MCF 10A (cell line): Measurements from ENCODE around the gene ZBBX. TPM values are rescaled to one million over a fixed set of nuclear protein-coding genes. Genes with fewer than 3 reads are reported as not detected.

Source experiments
- BruUV-seq: library from RNA; stranded (reverse); fragments of 400-500 nt; replicated peaks from 2 replicates; lab custom pipeline; 2021; lab: Mats Ljungman, UMichigan
- CTCF ChIA-PET: fragments of 300-600 bp; sonication (Branson Sonifier 250); formaldehyde crosslinking; extraction: SDS; loops from one replicate; lab custom pipeline; 2021; ENCODE audit warnings: antibody characterized with exemption, inconsistent platforms; lab: Yijun Ruan, JAX
- POLR2A ChIA-PET: fragments of 300-600, 350-650 bp; sonication (Branson Sonifier 250); formaldehyde crosslinking; extraction: SDS; loops from one replicate; lab custom pipeline; 2020; ENCODE audit warnings: antibody characterized with exemption, inconsistent platforms; lab: Yijun Ruan, JAX
- DNase-seq: peaks from one replicate; pipeline ENCODE4 v3.0.0-alpha.2; 2018; ENCODE audit not compliant: unreplicated experiment
- H3K27ac Mint-ChIP-seq: one replicate; pipeline ENCODE4 v1.8.0; 2022; ENCODE audit warnings: mild to moderate bottlenecking, low read depth, mixed read lengths; ENCODE audit not compliant: unreplicated experiment
- H3K27me3 Mint-ChIP-seq: one replicate; pipeline ENCODE4 v1.8.0; 2022; ENCODE audit warnings: mixed read lengths; ENCODE audit not compliant: insufficient read depth, unreplicated experiment
- H3K36me3 Mint-ChIP-seq: one replicate; pipeline ENCODE4 v1.8.0; 2022; ENCODE audit warnings: mild to moderate bottlenecking, moderate library complexity, mixed read lengths; ENCODE audit not compliant: insufficient read depth, unreplicated experiment
- H3K4me1 Mint-ChIP-seq: one replicate; pipeline ENCODE4 v1.8.0; 2022; ENCODE audit warnings: mixed read lengths; ENCODE audit not compliant: insufficient read depth, unreplicated experiment
- H3K4me3 Mint-ChIP-seq: one replicate; pipeline ENCODE4 v1.8.0; 2022; ENCODE audit warnings: mild to moderate bottlenecking, moderate library complexity, mixed read lengths; ENCODE audit not compliant: unreplicated experiment
- H3K9me3 Mint-ChIP-seq: one replicate; pipeline ENCODE4 v1.8.0; 2022; ENCODE audit warnings: mixed read lengths; ENCODE audit not compliant: unreplicated experiment
- intact Hi-C: fragments of 100-400 bp; cut with micrococcal nuclease; formaldehyde crosslinking; loops from 2 replicates; pipeline ENCODE4 v1.14.1; 2022
- total RNA-seq: library from RNA; stranded (reverse); gene quantifications from 2 replicates; pipeline ENCODE4 v1.2.3, GENCODE V29; 2022
- TF ChIP-seq, protein P1 (sequence below): fragments of 200-600 bp; IDR thresholded peaks from one replicate; pipeline ENCODE4 v1.8.0; 2022; ENCODE audit warnings: antibody characterized with exemption, mild to moderate bottlenecking; ENCODE audit not compliant: unreplicated experiment

Gene ZBBX
- total RNA-seq, 1 experiment from 2014 or later, result not detected

DNA sequence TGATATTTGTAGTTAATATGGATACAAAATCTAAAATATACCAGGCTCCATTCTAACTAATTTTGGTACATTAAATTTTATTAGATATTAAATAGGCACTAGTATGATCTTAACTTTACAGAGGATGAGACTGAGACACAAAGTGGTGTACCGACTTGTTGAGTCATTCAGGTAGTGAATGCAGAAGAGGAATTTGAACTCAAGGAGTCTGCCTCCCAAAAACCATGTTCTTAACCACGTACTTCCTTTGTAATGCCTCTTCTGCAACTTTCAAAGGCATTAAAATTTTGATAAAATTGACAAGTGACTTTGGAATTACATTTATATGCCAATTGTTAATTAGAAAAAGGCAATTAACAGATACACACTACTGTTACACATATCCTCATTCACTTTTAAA, 61.8 kb downstream of the ZBBX start:
- H3K36me3 Mint-ChIP-seq, result no peaks in the 10 kb centered on the region
- intact Hi-C loops, result no loop called here
- ChIA-PET CTCF (interaction anchor here (0.6 kb wide), 1 partner anchor 191 kb away, joined by 3 read pairs; no protein-coding TSS in a partner anchor), POLR2A (no interaction called here)
- H3K4me1 Mint-ChIP-seq, result peaks cover 9% of the 10 kb centered on the region
- no peak overlapping the region for H3K4me3 Mint-ChIP-seq
- TF ChIP-seq, protein P1, sequence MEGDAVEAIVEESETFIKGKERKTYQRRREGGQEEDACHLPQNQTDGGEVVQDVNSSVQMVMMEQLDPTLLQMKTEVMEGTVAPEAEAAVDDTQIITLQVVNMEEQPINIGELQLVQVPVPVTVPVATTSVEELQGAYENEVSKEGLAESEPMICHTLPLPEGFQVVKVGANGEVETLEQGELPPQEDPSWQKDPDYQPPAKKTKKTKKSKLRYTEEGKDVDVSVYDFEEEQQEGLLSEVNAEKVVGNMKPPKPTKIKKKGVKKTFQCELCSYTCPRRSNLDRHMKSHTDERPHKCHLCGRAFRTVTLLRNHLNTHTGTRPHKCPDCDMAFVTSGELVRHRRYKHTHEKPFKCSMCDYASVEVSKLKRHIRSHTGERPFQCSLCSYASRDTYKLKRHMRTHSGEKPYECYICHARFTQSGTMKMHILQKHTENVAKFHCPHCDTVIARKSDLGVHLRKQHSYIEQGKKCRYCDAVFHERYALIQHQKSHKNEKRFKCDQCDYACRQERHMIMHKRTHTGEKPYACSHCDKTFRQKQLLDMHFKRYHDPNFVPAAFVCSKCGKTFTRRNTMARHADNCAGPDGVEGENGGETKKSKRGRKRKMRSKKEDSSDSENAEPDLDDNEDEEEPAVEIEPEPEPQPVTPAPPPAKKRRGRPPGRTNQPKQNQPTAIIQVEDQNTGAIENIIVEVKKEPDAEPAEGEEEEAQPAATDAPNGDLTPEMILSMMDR, result no peak
- DNase-seq, result no peak
- H3K27ac Mint-ChIP-seq, result no peak overlapping the region
- H3K9me3 Mint-ChIP-seq, result no peaks in the 10 kb centered on the region
- no peaks in the 10 kb centered on the region for H3K27me3 Mint-ChIP-seq
- BruUV-seq, result no TSS peak

DNA sequence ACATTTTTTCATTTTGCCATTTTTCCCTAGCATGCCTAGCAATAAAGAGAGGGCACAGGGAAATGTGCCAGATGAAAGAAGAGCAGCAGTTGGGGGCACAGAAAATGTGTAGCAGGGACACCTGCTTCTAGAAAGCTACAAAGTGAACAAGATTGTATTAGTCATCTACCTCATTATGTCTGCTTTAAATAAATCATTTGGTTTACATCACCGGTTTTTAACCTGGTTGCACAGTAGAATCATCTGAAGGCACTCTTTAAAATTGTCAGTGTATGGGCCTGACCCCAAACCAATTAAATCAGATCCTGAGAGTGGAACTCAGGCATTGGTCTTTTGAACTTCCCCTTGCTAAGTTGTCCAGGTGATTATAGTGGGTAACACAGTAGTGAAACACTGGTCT, 73.8 kb downstream of the ZBBX start:
- peaks cover 11% of the 10 kb centered on the region for H3K4me1 Mint-ChIP-seq

DNA sequence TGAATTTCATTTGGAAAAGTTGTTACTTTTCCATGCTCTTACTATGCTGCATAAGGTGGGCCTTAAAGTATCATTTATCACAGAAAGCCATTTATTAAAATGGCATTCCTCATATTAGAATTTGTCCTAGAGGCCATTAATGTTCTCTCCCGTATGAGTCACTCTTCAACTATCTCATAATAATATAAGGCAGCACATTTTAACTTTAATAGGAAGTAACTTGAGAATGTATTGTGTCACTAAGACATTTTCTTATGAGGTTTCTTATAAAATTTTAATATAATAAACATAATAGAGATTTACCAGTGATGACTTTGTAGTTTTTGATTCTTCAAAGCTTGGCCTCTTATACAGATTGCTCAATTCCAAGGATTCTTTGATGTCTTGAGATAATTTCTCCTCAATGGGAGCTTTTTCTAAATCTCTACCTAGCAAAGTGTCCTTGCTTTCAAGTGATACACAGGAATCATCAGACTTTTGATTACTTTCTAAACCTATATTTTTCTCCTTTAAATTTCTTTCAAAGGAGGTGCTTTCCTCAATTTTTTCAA, 74.7 kb downstream of the ZBBX start:
- no peak overlapping the region for H3K4me3 Mint-ChIP-seq
- peak; percentile 3 for DNase-seq
- H3K27me3 Mint-ChIP-seq, result no peaks in the 10 kb centered on the region
- ChIA-PET CTCF (no interaction called here), POLR2A (no interaction called here)
- no peaks in the 10 kb centered on the region for H3K36me3 Mint-ChIP-seq
- no peak overlapping the region for H3K27ac Mint-ChIP-seq
- H3K4me1 Mint-ChIP-seq, result peaks cover 11% of the 10 kb centered on the region
- H3K9me3 Mint-ChIP-seq, result no peaks in the 10 kb centered on the region
- no TSS peak for BruUV-seq
- TF ChIP-seq, protein P1, result no peak
- intact Hi-C loops, result no loop called here

More for the DNA sequence above, 73.8 kb downstream of the ZBBX start:
- ChIA-PET CTCF (no interaction called here), POLR2A (interaction anchor here (0.6 kb wide), 1 partner anchor 1941 kb away, joined by 3 read pairs; no protein-coding TSS in a partner anchor)
- Mint-ChIP-seq H3K27ac (no peak overlapping the region), H3K4me3 (no peak overlapping the region), H3K36me3 (no peaks in the 10 kb centered on the region), H3K9me3 (no peaks in the 10 kb centered on the region), H3K27me3 (no peaks in the 10 kb centered on the region)
- no peak for DNase-seq
- BruUV-seq, result no TSS peak
- intact Hi-C loops, result no loop called here
- TF ChIP-seq, protein P1, result no peak

DNA sequence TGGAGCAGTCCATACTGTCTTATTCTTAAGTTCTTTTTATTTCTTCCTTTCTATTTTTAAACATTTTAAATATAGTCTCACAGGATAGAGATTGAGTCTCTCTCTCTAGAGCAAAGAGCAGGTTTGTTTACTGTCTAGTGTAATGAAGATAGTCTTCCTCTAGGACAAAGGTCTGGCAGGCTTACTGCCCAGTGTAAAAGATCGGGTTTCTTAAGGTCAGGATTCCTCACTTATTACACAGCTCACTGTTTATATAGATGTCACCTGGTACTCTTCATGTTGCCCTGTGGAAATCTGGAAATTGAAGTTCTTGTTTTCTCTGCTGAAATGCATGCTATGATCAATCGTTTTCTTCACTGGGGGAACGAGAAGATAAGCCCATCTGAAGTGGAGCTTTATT, 76.0 kb downstream of the ZBBX start:
- TF ChIP-seq, protein P1, result no peak
- no peaks in the 10 kb centered on the region for H3K36me3 Mint-ChIP-seq
- peak; percentile 38 for DNase-seq
- no TSS peak for BruUV-seq
- H3K27me3 Mint-ChIP-seq, result no peaks in the 10 kb centered on the region
- intact Hi-C loops, result no loop called here
- no peaks in the 10 kb centered on the region for H3K9me3 Mint-ChIP-seq
- no peak overlapping the region for H3K4me3 Mint-ChIP-seq
- H3K27ac Mint-ChIP-seq, result no peak overlapping the region
- ChIA-PET POLR2A (no interaction called here), CTCF (no interaction called here)
- peaks cover 11% of the 10 kb centered on the region for H3K4me1 Mint-ChIP-seq
